ENCODE data around the gene CUTA. TPM values are rescaled to one million over a fixed set of nuclear protein-coding genes. Genes with fewer than 3 reads are reported as not detected.

CUTA gene
- 153 TPM for total RNA-seq
- long read RNA-seq, transcript CUTA-210 (6 exons, 769 nt) = major isoform, 35 of 95 reads
- long read RNA-seq, transcript CUTA-203 (6 exons, 937 nt) = minor isoform, 11 of 95 reads
- long read RNA-seq, transcript CUTA-214 (6 exons, 661 nt) = minor isoform, 22 of 95 reads
- long read RNA-seq, transcript CUTA-205 (5 exons, 1,054 nt) = minor isoform, 22 of 95 reads
- long read RNA-seq, partial matches to known transcripts = 0 of 95 reads
- long read RNA-seq, other reads (novel, unspliced or antisense) = 4 of 95 reads

GRCh38 chr6:33417903-33418689 is at the start of gene CUTA:
Gene CUTA, minus strand, starts transcription at chr6:33418107. Its CDS starts 107 bp downstream, at chr6:33418000.
- DNase-seq = peak; percentile 100
- peaks cover 43% of the 10 kb centered on the region for H3K4me1 ChIP-seq
- no peaks in the 10 kb centered on the region for H3K27me3 ChIP-seq (ENCODE audit: low read depth)
- H3K9me3 ChIP-seq = no peaks in the 10 kb centered on the region
- ATAC-seq = peak; percentile 97
- H3K4me3 ChIP-seq = peak within 1 kb of the TSS; percentile 85
- H3K36me3 ChIP-seq = peaks cover 36% of the 10 kb centered on the region
- intact Hi-C loops (cut with DNase I) = no loop called here
- peak within 1 kb of the TSS; percentile 94 for H3K27ac ChIP-seq
- peak; percentile 35 for TF ChIP-seq CTCF (IDR thresholded peaks at IDR 0.05)

- no peaks in the 10 kb centered on the region for H3K9me3 ChIP-seq
- DNase-seq (no peak), ATAC-seq (no peak)
- H3K4me3 ChIP-seq = no peak overlapping the region
- no peak for TF ChIP-seq CTCF (IDR thresholded peaks at IDR 0.05)
- no peaks in the 10 kb centered on the region for H3K36me3 ChIP-seq
- no peaks in the 10 kb centered on the region for H3K27me3 ChIP-seq (ENCODE audit: low read depth)
- no peak overlapping the region for H3K27ac ChIP-seq
- intact Hi-C loops (cut with DNase I) = no loop called here
- H3K4me1 ChIP-seq = no peaks in the 10 kb centered on the region
These were observed 49.2 kb upstream of the CUTA start for GRCh38 chr6:33467091-33467490.

GRCh38 chr6:33466075-33466735 is 48.3 kb upstream of the CUTA start:
- no peak for TF ChIP-seq CTCF (IDR thresholded peaks at IDR 0.05)
- Histone ChIP-seq H3K4me3 (no peak overlapping the region), H3K9me3 (no peaks in the 10 kb centered on the region), H3K4me1 (no peaks in the 10 kb centered on the region), H3K27ac (no peak overlapping the region), H3K27me3 (ENCODE audit: low read depth) (no peaks in the 10 kb centered on the region), H3K36me3 (no peaks in the 10 kb centered on the region)
- ATAC-seq (no peak), DNase-seq (no peak)
- intact Hi-C loops (cut with DNase I) = no loop called here

GRCh38 chr6:33459226-33459625 is 41.3 kb upstream of the CUTA start:
- no peaks in the 10 kb centered on the region for H3K27me3 ChIP-seq (ENCODE audit: low read depth)
- TF ChIP-seq CTCF (IDR thresholded peaks at IDR 0.05) = no peak
- intact Hi-C loops (cut with DNase I) = no loop called here

GRCh38 chr6:33458676-33459075 is 40.8 kb upstream of the CUTA start:
- peaks cover 9% of the 10 kb centered on the region for H3K4me1 ChIP-seq
- no peak for DNase-seq
- peaks cover 21% of the 10 kb centered on the region for H3K36me3 ChIP-seq
- no peak for ATAC-seq
- intact Hi-C loops (cut with DNase I) = no loop called here
- H3K27ac ChIP-seq = no peak overlapping the region
- no peaks in the 10 kb centered on the region for H3K27me3 ChIP-seq (ENCODE audit: low read depth)
- H3K4me3 ChIP-seq = no peak overlapping the region
- no peak for TF ChIP-seq CTCF (IDR thresholded peaks at IDR 0.05)
- H3K9me3 ChIP-seq = no peaks in the 10 kb centered on the region

More at GRCh38 chr6:33459226-33459625, 41.3 kb upstream of the CUTA start:
- Histone ChIP-seq H3K9me3 (no peaks in the 10 kb centered on the region), H3K36me3 (peaks cover 21% of the 10 kb centered on the region), H3K4me3 (no peak overlapping the region), H3K4me1 (peaks cover 8% of the 10 kb centered on the region), H3K27ac (no peak overlapping the region)
- DNase-seq (no peak), ATAC-seq (no peak)

Data from lower lobe of right lung (tissue), 2 donors.